Stimulated activated CD8-positive, alpha-beta memory T cell treated with anti-CD3 and anti-CD28 coated beads, Interleukin-7, amount 100 ng/mL, for 48 hours (primary cell): ENCODE results near the gene AP3S2.
"Not testable (repeated sequence)": the region's sequence is repeated elsewhere in the genome, so short reads cannot be mapped to it uniquely, and the experiment has no call there.

Experiments
- DNase-seq, 2 donors: peaks; one replicate each; pipeline ENCODE4 v3.0.0-alpha.2; 2020; ENCODE audit warnings: low read depth in 1 of 2; ENCODE audit errors: extremely low read depth in 1 of 2

AP3S2 gene

DNA sequence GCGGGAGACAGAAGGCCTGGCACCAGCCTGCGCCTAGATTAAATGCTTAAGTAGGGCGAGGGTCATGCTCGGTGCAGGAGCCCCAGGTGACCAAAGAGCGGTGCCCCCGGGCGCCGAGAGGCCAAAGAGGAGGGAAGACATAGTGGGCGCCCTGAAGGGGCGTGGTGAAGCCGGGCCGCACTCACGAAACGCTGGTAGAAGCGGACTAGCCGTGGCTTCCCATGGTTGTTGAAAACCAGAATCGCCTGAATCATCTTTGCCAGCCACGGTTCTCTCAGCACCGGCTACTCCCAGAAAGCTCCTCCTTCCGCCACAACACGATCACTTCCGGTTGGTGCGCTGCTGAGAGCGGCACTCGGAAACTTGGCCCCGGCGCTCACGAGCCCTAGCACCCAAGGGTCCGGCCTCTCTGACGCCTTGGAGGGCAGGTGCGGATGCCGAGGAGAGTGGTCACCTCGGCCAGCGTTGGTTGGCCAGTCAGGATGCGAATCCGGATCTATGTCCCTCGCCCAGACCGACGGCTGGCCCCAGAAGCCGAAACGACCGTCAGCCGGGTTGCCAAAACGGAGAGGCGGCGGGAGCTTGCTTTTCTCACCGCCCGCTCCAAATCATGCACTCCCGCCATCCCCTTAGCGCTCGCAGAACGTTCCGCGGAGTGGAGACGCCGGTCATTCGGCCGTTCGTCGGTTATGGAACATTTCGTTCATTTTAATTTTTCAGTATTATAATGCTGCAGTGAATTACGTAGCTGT, at the start of gene AP3S2:
TSS of gene AP3S2 (minus strand) at position 299 of the 752 bp plus-strand sequence. CDS start at position 254, 45 bp downstream.
- DNase-seq, result peak; percentile 82 to 90

DNA sequence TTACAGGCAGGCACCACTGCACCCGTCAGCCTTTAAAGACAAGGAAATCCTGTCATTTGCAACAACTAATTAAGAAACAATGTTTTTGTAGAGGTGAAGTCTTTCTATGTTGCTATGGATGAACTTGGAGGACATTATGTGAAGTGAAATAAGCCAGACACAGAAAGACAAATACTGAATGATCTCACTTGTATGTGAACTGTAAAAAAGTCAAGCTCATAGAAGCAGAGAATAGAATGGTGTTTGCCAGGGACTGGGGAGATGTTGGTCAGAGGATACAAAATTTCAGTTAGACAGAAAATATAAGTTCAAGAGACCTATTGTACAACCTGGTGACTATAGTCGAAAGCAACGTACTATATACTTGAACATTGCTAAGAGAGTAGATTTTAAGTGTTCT, 46.1 kb upstream of the AP3S2 start:
- DNase-seq, result no peak

GRCh38 chr15:89939377-89939776, 45.6 kb upstream of the AP3S2 start:
- DNase-seq, result not testable (repeated sequence)

DNA sequence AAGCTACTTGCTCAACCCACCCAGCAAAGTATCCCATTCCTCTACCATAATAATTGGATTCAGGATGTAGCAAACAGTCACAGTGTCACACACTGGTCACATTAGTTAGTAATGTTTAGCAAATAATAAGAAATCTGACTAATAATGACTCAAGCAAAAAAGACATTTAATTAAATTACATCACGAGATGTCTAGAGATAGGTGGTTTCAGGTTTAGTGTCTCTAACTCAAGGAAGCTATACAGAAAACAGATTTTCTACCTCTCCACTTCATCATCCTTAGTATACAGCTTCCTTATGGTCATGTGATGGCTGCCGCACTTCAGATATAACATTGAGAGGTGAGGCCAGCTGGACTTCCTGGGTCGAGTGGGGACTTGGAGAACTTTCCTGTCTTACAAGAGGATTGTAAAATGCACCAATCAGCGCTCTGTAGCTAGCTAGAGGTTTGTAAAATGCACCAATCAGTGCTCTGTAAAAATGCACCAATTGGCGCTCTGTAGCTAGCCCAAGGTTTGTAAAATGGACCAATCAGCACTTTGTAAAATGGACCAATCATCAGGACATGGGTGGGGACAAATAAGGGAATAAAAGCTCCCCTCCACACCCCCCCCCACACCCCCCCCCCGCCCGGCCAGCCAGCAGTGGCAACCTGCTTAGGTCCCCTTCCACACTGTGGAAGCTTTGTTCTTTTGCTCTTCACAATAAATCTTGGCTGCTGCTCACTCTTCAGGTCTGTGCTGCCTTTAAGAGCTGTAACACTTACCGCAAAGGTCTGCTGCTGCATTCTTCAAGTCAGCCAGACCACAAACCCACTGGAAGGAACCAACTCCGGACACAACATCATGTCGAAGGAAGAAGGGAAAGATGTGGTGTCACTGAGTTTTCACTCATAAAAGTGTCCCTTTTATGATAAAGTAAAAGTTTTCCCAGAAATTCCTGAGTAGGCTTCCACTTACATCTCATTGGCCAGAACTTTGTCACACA, 43.9 kb upstream of the AP3S2 start:
- DNase-seq, result no peak

- no peak for DNase-seq
Observed at GRCh38 chr15:89936786-89937265, 43.0 kb upstream of the AP3S2 start.

DNA sequence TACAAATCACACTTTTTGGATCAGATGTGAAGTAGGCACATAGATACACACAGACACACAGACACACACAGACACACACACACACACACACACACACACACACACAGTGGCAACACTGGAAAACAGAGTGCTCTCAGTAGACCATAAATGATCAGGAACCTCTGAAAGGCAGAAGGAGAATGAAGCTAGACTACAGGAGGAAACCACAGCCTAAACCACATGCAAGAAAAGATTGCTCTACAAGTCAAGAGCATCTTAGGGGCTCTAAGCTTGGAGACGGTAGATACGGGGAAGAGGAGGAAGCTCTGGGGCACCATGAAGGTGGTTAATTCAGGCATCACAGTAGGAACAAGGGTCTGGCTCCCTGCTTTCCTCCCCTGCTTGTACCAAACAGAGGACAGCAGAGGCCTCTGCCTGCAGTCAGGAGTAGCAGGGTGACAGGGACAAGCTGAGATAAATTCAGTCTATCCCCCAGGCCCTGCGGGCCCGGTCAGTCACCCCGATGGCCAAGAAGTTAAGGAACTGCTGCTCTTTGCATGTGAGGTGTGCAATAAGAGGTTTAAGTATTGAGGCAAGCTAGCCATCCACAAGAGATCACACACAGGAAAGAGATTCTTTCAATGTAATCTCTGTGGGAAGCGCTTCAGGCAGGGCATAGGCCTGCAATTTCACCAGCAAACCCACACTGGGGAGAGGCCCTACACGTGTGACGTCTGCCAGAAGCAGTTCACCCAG, 42.4 kb upstream of the AP3S2 start:
- no peak for DNase-seq

GRCh38 chr15:89932880-89933279, 39.1 kb upstream of the AP3S2 start:
- DNase-seq, result no peak

GRCh38 chr15:89928421-89928820, 34.6 kb upstream of the AP3S2 start:
- no peak for DNase-seq

DNA sequence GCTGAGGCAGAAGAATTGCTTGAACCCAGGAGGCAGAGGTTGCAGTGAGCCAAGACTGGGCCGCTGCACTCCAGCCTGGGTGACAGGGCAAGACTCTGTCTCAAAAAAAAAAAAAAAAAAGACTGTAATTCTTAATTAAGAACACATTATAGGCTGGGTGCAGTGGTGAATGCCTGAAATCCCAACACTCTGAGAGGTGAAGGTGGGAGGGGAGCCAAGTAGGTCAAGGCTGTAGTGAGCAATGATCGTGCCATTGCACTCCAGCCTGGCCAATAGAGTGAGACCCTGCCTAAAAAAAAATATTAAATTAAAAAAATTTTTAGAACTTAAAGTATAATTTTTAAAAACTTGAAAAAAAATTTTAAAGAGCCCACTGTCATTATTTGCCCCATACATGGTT, 32.4 kb upstream of the AP3S2 start:
- no peak for DNase-seq

DNA sequence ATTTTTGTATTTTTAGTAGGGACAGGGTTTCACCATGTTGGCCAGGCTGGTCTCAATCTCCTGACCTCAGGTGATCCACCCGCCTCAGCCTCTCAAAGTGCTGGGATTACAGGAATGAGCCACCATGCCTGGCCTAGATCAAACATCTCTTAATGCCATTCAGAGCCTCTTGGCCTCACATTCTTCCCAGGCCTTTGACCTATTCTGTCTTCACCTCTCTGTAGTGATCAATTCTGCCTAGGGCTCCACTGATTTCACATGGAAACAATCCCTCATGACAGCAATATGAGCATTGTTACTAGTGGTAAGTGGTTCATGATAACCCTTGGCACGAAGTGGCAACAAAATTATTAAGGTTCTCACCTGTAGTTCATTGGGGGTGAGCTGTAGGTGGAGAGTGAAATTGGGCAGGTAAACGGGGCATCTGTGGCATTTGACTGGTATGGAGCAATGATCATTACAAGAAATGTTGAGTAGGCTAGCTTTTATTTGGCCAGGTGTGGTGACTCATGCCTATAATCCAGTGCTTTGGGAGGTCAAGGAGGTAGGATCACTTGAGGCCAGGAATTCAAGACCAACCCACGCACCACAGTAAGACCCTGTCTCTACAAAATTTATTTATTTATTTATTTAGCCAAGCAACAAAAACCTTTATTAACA, 23.8 kb upstream of the AP3S2 start:
- no peak for DNase-seq

DNA sequence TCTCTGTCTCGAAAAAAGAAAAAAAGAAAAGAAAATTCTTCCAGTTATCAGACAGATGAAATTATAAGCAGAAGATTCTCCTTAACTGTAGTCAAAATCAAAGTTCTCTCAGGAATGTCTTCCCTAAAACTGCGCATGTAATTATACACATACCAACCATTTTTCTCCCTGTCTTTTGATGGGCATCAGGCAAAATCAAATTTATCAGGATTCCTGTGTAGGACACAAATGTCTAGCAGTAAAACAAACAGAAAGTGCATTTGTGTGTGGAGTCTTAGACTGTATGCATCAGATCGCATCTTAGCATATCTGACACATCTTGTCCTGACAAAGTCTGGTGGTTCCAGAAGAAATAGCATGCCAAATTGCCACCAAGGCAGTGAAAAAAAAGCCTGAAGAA, 22.9 kb upstream of the AP3S2 start:
- DNase-seq, result no peak

- no peak for DNase-seq
Observed at GRCh38 chr15:89912674-89913396, 19.0 kb upstream of the AP3S2 start, which contains the start of gene ARPIN. TSS of gene ARPIN (minus strand) at chr15:89912952. CDS start at chr15:89912835, 117 bp downstream.

GRCh38 chr15:89912145-89912673, 18.4 kb upstream of the AP3S2 start:
- no peak for DNase-seq

DNA sequence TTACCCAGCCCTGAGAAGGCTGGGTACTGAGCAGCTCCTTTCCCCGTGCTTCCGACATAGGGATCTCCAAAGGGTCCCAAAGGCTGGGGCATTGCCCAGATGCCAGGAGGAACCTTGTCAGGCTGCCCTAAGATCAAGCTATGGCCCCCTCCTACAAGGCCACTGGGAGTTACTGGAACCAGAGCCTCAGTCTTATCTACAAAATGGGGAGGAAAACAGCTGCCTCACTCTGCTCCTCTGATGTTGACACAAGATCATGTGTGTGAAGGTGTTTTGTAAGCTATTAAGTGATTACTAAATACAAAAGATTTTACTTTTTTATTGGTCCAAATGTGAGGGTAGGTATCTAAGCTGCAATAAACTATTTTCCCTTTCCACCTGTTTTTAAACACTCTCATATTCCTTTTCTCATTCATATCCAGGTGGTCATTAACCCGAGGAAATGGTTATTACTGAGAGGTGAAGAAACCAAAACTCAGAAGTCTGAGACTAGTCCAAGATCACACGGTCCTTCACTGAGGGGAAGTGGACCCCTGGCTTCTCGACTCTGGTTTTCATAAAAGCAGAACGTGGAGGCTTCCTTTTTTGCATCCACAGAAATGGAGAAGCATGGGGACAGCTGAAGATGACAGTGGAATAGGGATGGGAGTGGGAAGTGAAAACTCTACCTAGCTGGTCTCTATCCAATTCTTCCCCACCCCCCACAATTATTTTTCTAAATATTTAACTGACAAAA, 17.3 kb upstream of the AP3S2 start:
- DNase-seq, result no peak

DNA sequence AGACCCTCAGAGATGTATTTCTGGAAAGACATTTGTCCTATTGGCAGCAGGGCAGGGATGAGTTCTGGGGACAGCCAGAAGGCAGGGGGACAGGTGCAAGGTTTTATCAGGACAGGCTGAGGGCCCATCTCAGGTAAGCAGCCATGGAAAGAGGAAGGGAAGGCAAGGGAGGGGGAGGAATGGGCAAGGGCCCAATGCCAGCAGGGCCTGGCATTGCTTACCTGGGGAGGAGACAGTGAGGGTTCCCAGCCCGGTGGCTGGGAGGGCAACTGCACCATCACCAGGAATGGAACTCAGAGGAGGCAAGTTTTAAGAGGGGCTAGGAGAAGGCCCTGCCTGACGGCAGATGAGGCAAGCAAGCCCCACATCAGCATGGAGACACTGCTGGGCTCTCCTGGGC, 15.8 kb upstream of the AP3S2 start:
- no peak for DNase-seq

DNA sequence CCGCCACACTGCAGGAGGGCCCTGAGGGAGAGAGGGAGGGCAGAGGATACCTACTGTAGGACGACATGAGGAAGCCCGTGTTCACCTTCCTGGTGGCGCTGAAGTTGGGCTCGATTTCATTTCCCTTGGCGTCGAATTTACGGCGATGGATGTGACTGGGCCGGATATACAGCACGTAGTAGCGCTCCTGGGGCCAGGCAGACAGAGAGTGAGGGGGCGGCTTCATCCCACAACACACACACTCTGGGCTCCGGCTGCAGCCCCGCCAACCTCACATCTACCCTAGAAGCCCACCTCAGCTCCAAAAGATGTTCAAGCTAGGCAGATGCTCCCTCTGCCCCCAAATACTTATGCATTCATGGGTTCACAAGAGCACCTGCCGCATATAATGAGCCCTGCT, 14.4 kb upstream of the AP3S2 start:
- DNase-seq, result no peak

GRCh38 chr15:89907289-89907688, 13.5 kb upstream of the AP3S2 start:
- DNase-seq, result no peak

DNA sequence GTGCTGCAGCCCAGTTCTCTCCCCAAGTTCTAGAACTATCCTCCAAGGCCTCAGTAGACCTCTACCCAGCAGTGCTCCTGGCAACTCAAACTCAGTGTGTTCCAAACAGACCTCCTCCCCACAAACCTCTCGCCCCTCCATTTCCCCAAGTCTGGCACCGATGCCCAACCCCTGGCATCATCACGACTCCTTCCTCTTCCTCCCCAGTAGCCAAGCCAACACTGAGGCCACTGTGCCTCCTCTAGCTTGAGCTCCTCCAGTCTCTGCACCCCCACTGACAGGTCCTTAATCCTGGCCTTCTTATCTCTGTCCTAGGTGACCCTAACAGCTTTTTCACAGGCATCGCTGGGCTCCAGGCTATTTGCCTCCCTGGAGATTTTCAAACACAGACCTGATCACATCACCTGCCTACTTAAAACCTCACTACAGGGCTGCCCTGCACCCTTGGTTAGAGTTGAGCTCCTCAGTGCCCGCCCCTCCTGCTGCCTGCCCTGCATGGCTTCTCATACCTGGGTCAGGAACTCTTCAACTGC, 12.1 kb upstream of the AP3S2 start:
- no peak for DNase-seq

DNA sequence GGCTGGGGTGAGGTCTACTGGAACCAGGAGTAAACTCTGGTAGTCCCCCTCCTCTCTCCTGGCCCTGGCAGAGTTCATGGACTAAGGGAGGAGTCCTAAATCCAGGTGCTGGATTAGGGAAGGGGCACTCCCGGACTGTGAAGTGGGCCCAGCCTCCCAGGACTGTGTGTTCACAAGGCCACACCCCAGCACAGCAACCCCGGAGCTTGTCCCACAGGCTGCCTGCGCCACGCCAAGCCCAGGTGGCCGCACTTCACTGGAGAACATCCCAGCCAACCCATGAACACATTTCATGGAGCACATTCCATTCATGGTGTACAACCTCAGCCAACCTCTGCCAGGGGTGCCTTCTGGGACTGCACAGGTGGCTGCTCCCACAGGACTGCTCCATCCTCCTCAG, 10.7 kb upstream of the AP3S2 start:
- no peak for DNase-seq
